Esophagus squamous epithelium (tissue), 4 donors: ENCODE measurements around the gene EFCAB6.

Source experiments
- POLR2A ChIP-seq, 4 donors: fragments of 450-650 bp; IDR thresholded peaks; one replicate each; pipeline ENCODE4 v1.6.1; 2017; ENCODE audit warnings: antibody characterized with exemption in 4 of 4, mild to moderate bottlenecking in 4 of 4, moderate library complexity in 3 of 4
- TF ChIP-seq, protein P1 (sequence below), 6 experiments: fragments of 450-650 bp in 4 of 6; fragments of 200-600 bp in 2 of 6; sonication (generic) in 2 of 6; IDR thresholded peaks; one replicate each; pipeline ENCODE4 v1.5.1; 2016 to 2019; ENCODE audit warnings: antibody characterized with exemption in 6 of 6, mild to moderate bottlenecking in 4 of 6, moderate library complexity in 4 of 6

DNA sequence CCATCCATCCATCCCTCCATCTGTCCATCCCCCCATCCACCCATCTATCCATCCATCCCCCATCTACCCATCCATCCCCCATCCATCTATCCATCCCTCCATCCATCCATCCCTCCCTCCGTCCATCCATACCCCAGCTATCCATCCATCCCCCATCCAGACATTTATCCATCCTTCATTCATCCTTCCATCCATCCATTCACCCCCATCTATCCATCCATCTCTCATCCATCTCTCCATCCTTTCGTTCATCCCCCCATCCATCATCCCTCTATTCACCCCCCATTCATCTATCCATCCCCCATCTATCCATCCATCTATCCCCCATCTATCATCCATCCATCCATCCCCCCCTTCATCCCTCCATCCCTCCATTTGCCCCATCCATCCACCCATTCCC is 302.8 kb downstream of the EFCAB6 start:
- TF ChIP-seq, protein P1, sequence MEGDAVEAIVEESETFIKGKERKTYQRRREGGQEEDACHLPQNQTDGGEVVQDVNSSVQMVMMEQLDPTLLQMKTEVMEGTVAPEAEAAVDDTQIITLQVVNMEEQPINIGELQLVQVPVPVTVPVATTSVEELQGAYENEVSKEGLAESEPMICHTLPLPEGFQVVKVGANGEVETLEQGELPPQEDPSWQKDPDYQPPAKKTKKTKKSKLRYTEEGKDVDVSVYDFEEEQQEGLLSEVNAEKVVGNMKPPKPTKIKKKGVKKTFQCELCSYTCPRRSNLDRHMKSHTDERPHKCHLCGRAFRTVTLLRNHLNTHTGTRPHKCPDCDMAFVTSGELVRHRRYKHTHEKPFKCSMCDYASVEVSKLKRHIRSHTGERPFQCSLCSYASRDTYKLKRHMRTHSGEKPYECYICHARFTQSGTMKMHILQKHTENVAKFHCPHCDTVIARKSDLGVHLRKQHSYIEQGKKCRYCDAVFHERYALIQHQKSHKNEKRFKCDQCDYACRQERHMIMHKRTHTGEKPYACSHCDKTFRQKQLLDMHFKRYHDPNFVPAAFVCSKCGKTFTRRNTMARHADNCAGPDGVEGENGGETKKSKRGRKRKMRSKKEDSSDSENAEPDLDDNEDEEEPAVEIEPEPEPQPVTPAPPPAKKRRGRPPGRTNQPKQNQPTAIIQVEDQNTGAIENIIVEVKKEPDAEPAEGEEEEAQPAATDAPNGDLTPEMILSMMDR (IDR thresholded peaks at IDR 0.05) = no peak
- TF ChIP-seq POLR2A (IDR thresholded peaks at IDR 0.05) = no peak
